ENCODE results near the gene HDLBP. TPM values are rescaled to one million over a fixed set of nuclear protein-coding genes. Genes with fewer than 3 reads are reported as not detected.
"Not testable (repeated sequence)": the region's sequence is repeated elsewhere in the genome, so short reads cannot be mapped to it uniquely, and the experiment has no call there.

Gene HDLBP
- total RNA-seq, 1 donor from 2014 or later = 300 TPM

- no peaks in the 10 kb centered on the region for H3K36me3 ChIP-seq
- DNase-seq (ENCODE audit: extremely low spot score in 2 of 2) = no peak
- H3K27me3 ChIP-seq = no peaks in the 10 kb centered on the region
- H3K4me1 ChIP-seq = peaks cover 36% of the 10 kb centered on the region
- no peak overlapping the region for H3K27ac ChIP-seq
- no peaks in the 10 kb centered on the region for H3K9me3 ChIP-seq
- intact Hi-C loops (cut with DNase I) = loop anchor here (10.0 kb wide), 1 partner anchor 77 kb away; no protein-coding TSS in a partner anchor
- TF ChIP-seq POLR2AphosphoS5 (IDR thresholded peaks at IDR 0.05; ENCODE audit: insufficient read depth in 1 of 2, low read depth in 1 of 2) = no peak
- TF ChIP-seq POLR2A (IDR thresholded peaks at IDR 0.05) = no peak
- no peak for TF ChIP-seq CTCF (IDR thresholded peaks at IDR 0.05)
- no peak overlapping the region for H3K4me3 ChIP-seq
Measured at GRCh38 chr2:241302083-241302482, 13.4 kb downstream of the HDLBP start.

DNA sequence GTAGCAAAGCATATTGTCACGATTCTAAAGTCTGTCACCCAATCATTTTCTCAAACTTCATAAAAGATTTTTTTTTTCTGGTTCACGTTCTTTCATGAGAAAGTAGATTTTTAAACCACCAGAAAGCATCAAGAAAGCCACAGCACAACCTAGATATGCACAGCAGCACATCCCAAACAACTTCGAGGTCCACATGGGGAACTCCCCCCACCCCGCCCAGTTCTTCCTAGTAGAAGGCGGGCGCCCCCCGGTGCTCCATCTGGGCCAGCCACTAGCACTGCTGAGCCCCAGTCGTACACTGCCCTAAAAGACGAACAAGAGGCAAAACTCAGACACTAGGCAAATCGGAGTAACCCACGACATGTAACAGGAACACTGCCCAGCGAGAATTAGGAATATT lies 15.5 kb downstream of the HDLBP start:
- intact Hi-C loops (cut with DNase I) = loop anchor here (10.0 kb wide), 1 partner anchor 75 kb away; no protein-coding TSS in a partner anchor
- no peak overlapping the region for H3K27ac ChIP-seq
- no peak for DNase-seq (ENCODE audit: extremely low spot score in 2 of 2)
- TF ChIP-seq POLR2AphosphoS5 (IDR thresholded peaks at IDR 0.05; ENCODE audit: insufficient read depth in 1 of 2, low read depth in 1 of 2) = no peak
- TF ChIP-seq POLR2A (IDR thresholded peaks at IDR 0.05) = no peak
- TF ChIP-seq CTCF (IDR thresholded peaks at IDR 0.05) = no peak
- no peaks in the 10 kb centered on the region for H3K27me3 ChIP-seq
- H3K4me1 ChIP-seq = peaks cover 29% of the 10 kb centered on the region
- H3K9me3 ChIP-seq = no peaks in the 10 kb centered on the region
- no peaks in the 10 kb centered on the region for H3K36me3 ChIP-seq
- H3K4me3 ChIP-seq = no peak overlapping the region

- no peaks in the 10 kb centered on the region for H3K36me3 ChIP-seq
- H3K4me1 ChIP-seq = peaks cover 25% of the 10 kb centered on the region
- intact Hi-C loops (cut with DNase I) = no loop called here
Measured at GRCh38 chr2:241298673-241299072, 16.8 kb downstream of the HDLBP start.

DNA sequence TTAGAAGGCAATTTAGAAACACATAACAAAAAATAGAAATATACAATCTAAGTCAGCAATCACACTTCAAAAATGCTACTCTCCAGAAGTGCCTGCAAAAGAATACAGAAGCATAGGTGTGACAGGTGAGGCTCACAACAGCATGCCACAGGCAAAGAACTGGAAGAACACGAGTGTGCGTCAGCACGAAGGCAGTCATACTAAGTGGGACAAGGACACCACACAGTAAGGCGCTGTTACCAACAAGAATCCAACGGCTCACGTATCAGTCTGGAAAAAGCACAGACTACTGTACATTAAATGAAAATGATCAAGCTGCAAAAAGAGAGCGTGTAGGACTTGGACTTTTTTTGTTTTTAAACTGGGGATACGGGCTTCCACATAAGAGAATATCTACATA lies 18.7 kb downstream of the HDLBP start:
- H3K27ac ChIP-seq = no peak overlapping the region
- no peak for TF ChIP-seq POLR2A (IDR thresholded peaks at IDR 0.05)
- no peak for TF ChIP-seq CTCF (IDR thresholded peaks at IDR 0.05)
- TF ChIP-seq POLR2AphosphoS5 (IDR thresholded peaks at IDR 0.05; ENCODE audit: insufficient read depth in 1 of 2, low read depth in 1 of 2) = no peak
- no peak for DNase-seq (ENCODE audit: extremely low spot score in 2 of 2)
- no peak overlapping the region for H3K4me3 ChIP-seq
- intact Hi-C loops (cut with DNase I) = no loop called here
- no peaks in the 10 kb centered on the region for H3K27me3 ChIP-seq
- peaks cover 14% of the 10 kb centered on the region for H3K4me1 ChIP-seq
- no peaks in the 10 kb centered on the region for H3K36me3 ChIP-seq
- no peaks in the 10 kb centered on the region for H3K9me3 ChIP-seq

More at GRCh38 chr2:241298673-241299072, 16.8 kb downstream of the HDLBP start:
- Histone ChIP-seq H3K9me3 (no peaks in the 10 kb centered on the region), H3K4me3 (no peak overlapping the region), H3K27me3 (no peaks in the 10 kb centered on the region), H3K27ac (no peak overlapping the region)
- TF ChIP-seq POLR2A (IDR thresholded peaks at IDR 0.05) (no peak), POLR2AphosphoS5 (IDR thresholded peaks at IDR 0.05; ENCODE audit: insufficient read depth in 1 of 2, low read depth in 1 of 2) (no peak), CTCF (IDR thresholded peaks at IDR 0.05) (no peak)
- no peak for DNase-seq (ENCODE audit: extremely low spot score in 2 of 2)

- H3K4me1 ChIP-seq = peaks cover 14% of the 10 kb centered on the region
- no peak for DNase-seq (ENCODE audit: extremely low spot score in 2 of 2)
- H3K36me3 ChIP-seq = no peaks in the 10 kb centered on the region
- H3K4me3 ChIP-seq = no peak overlapping the region
- TF ChIP-seq POLR2AphosphoS5 (IDR thresholded peaks at IDR 0.05; ENCODE audit: insufficient read depth in 1 of 2, low read depth in 1 of 2) (no peak), POLR2A (IDR thresholded peaks at IDR 0.05) (no peak), CTCF (IDR thresholded peaks at IDR 0.05) (no peak)
- intact Hi-C loops (cut with DNase I) = no loop called here
- no peaks in the 10 kb centered on the region for H3K27me3 ChIP-seq
- no peaks in the 10 kb centered on the region for H3K9me3 ChIP-seq
- no peak overlapping the region for H3K27ac ChIP-seq
Measured at GRCh38 chr2:241295326-241296095, 20.0 kb downstream of the HDLBP start.

- H3K9me3 ChIP-seq; H3K36me3 ChIP-seq; H3K4me3 ChIP-seq; intact Hi-C loops (cut with DNase I); H3K27ac ChIP-seq; DNase-seq (ENCODE audit: extremely low spot score in 2 of 2); H3K27me3 ChIP-seq: not testable (repeated sequence)
- peaks cover 16% of the 10 kb centered on the region for H3K4me1 ChIP-seq
Measured at GRCh38 chr2:241293378-241293797, 22.1 kb downstream of the HDLBP start.
